ENCODE measurements around the gene FBXO15. TPM values are rescaled to one million over a fixed set of nuclear protein-coding genes. Genes with fewer than 3 reads are reported as not detected.

The FBXO15 gene
- total and polyA plus RNA-seq, 12 donors = 0.93 to 8.7 (median 2.8) TPM

DNA sequence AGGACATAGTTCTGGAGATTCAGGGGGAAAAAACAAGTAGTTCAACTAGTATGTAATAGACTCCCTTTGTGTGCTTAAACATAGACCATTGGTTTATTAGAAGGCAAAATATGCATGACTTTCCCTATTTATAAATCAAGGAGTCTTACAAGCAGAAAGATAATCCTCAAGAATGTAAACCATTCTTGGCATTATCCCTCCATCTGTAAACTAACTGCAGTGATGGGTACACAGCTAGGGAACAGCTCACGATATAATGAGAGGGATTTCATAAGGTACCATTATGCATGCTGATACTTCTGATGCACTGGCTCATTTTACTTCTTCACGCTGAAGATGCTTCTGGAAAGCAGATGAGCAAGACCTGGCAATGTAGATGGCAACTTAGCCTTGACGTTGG lies 878 bp downstream of the FBXO15 start:
- WGBS, 4 donors = 40 to 61% (median 48%) methylated on average over 3 of the region's 3 CpGs
- H3K4me3 ChIP-seq = peak overlapping the region in 2 of 4 donors; percentile 68 to 75

DNA sequence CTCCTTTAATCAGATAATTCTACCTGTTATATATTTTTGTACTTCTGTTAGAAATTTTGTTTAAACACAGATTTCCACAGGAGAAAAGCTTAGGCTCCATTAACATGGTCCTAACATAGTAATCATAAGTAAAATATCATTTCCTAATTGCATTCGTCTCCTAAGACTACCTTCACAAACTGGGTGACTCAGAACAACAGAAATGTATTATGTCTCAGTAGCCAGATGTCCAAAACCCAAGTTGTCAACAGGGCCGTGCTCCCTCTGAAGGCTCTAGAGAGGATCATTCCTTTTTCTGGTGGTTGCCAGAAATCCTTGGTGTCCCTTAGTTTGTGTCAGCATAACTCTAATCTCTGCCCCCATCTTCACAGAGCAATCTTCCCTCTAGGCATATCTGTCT lies 5.4 kb downstream of the FBXO15 start:
- Histone ChIP-seq H3K27me3 (no peaks in the 10 kb centered on the region), H3K27ac (no peak overlapping the region), H3K4me3 (no peak overlapping the region), H3K36me3 (replicated peaks in 1 of 2) (no peaks in the 10 kb centered on the region), H3K9me3 (replicated peaks in 1 of 3) (no peaks in the 10 kb centered on the region), H3K4me1 (replicated peaks in 1 of 2) (peaks cover 3 to 4% of the 10 kb centered on the region in 2 donors)
- 52 to 80% (median 67%) methylated on average over 2 of the region's 2 CpGs for WGBS, 4 donors
- TF ChIP-seq, protein P1, sequence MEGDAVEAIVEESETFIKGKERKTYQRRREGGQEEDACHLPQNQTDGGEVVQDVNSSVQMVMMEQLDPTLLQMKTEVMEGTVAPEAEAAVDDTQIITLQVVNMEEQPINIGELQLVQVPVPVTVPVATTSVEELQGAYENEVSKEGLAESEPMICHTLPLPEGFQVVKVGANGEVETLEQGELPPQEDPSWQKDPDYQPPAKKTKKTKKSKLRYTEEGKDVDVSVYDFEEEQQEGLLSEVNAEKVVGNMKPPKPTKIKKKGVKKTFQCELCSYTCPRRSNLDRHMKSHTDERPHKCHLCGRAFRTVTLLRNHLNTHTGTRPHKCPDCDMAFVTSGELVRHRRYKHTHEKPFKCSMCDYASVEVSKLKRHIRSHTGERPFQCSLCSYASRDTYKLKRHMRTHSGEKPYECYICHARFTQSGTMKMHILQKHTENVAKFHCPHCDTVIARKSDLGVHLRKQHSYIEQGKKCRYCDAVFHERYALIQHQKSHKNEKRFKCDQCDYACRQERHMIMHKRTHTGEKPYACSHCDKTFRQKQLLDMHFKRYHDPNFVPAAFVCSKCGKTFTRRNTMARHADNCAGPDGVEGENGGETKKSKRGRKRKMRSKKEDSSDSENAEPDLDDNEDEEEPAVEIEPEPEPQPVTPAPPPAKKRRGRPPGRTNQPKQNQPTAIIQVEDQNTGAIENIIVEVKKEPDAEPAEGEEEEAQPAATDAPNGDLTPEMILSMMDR (IDR thresholded peaks at IDR 0.05) = no peak
- no peak for TF ChIP-seq POLR2A (IDR thresholded peaks at IDR 0.05)
- intact Hi-C loops (cut with DNase I) = no loop called here
- DNase-seq = no peak

More for the DNA sequence above, 878 bp downstream of the FBXO15 start:
- Histone ChIP-seq H3K27ac (no peak overlapping the region), H3K9me3 (replicated peaks in 1 of 3) (no peaks in the 10 kb centered on the region), H3K27me3 (no peaks in the 10 kb centered on the region), H3K4me1 (replicated peaks in 1 of 2) (peaks cover 5 to 24% of the 10 kb centered on the region in 2 donors), H3K36me3 (replicated peaks in 1 of 2) (no peaks in the 10 kb centered on the region)
- no peak for DNase-seq
- TF ChIP-seq, protein P1 (IDR thresholded peaks at IDR 0.05) = no peak
- TF ChIP-seq POLR2A (IDR thresholded peaks at IDR 0.05) = no peak
- intact Hi-C loops (cut with DNase I) = no loop called here

DNA sequence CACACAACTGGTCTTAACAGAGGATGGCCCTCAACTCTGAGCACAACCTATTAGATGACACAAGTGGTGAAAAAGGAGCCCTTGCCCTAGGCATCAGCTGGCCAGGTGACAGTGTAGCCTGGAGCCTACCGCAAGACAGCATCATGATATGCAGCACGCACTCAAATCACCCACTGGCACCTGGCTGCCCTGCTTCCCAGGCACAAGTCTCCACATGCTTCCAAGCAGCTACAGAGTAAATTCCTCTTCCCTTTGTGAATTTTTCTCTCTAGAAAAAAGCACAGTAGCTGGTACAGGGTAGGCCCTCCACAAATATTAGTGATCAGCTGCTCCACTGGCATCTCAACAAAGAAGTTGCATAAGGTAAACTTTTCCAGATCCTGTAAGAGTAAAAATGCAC lies 6.0 kb downstream of the FBXO15 start:
- H3K27me3 ChIP-seq = no peaks in the 10 kb centered on the region
- H3K36me3 ChIP-seq (replicated peaks in 1 of 2) = no peaks in the 10 kb centered on the region
- H3K27ac ChIP-seq = no peak overlapping the region
- DNase-seq = no peak
- H3K4me1 ChIP-seq (replicated peaks in 1 of 2) = no peaks in the 10 kb centered on the region
- intact Hi-C loops (cut with DNase I) = no loop called here
- WGBS, 4 donors = 85 to 94% (median 93%) methylated on average over 2 of the region's 2 CpGs
- no peak overlapping the region for H3K4me3 ChIP-seq
- TF ChIP-seq, protein P1 (IDR thresholded peaks at IDR 0.05) = no peak
- no peak for TF ChIP-seq POLR2A (IDR thresholded peaks at IDR 0.05)
- H3K9me3 ChIP-seq (replicated peaks in 1 of 3) = no peaks in the 10 kb centered on the region

DNA sequence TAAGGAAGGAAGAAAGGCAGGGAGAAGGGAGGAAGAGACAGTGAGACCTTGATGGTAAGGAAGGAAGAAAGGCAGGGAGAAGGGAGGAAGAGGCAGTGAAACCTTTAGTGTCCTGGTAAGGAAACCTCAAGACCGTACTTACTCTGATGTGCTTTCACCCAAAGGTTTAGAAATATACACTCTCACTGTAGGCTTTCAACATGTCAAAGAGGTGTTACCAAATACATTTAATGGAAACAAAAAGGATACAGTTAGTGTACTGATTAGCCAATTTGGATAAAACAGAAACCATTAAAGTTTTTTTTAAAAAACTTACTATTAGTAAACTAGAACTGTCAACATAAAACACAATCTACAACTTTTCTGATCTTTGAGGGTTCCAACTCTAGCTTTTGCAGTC lies 7.1 kb downstream of the FBXO15 start:
- Histone ChIP-seq H3K36me3 (replicated peaks in 1 of 2) (no peaks in the 10 kb centered on the region), H3K4me1 (replicated peaks in 1 of 2) (no peaks in the 10 kb centered on the region), H3K27ac (no peak overlapping the region), H3K4me3 (no peak overlapping the region), H3K27me3 (no peaks in the 10 kb centered on the region), H3K9me3 (replicated peaks in 1 of 3) (no peaks in the 10 kb centered on the region)
- no peak for DNase-seq
- TF ChIP-seq POLR2A (IDR thresholded peaks at IDR 0.05) = no peak
- TF ChIP-seq, protein P1 (IDR thresholded peaks at IDR 0.05) = no peak
- intact Hi-C loops (cut with DNase I) = no loop called here
- WGBS, 4 donors = 65 to 88% (median 74%) methylated on average over 1 of the region's 1 CpG

All from adrenal gland (tissue), 12 donors.